GM12891 (cell line): ENCODE results near the gene UBP1.

Experiments
- PAX5 ChIP-seq: IDR thresholded peaks from 2 replicates; pipeline ENCODE4 v1.6.1; 2011; ENCODE audit warnings: low read length, moderate library complexity, mild to moderate bottlenecking; ENCODE audit not compliant: insufficient read depth, severe bottlenecking
- POLR2A ChIP-seq: IDR thresholded peaks from 2 replicates; pipeline ENCODE4 v1.6.1; 2011; ENCODE audit warnings: low read depth, low read length, control low read depth
- POLR2AphosphoS5 ChIP-seq: IDR thresholded peaks from 2 replicates; pipeline ENCODE4 v1.6.1; 2011; ENCODE audit warnings: low read depth, low read length, control low read depth
- POU2F2 ChIP-seq: IDR thresholded peaks from 2 replicates; pipeline ENCODE4 v1.6.1; 2011; ENCODE audit warnings: low read depth, mild to moderate bottlenecking, control low read depth, low read length, moderate library complexity
- SPI1 ChIP-seq: IDR thresholded peaks from 2 replicates; pipeline ENCODE4 v1.6.1; 2011; ENCODE audit warnings: low read depth, low read length, control low read depth
- TAF1 ChIP-seq: IDR thresholded peaks from 2 replicates; pipeline ENCODE4 v1.6.1; 2011; ENCODE audit warnings: low read depth, low read length, control low read depth

DNA sequence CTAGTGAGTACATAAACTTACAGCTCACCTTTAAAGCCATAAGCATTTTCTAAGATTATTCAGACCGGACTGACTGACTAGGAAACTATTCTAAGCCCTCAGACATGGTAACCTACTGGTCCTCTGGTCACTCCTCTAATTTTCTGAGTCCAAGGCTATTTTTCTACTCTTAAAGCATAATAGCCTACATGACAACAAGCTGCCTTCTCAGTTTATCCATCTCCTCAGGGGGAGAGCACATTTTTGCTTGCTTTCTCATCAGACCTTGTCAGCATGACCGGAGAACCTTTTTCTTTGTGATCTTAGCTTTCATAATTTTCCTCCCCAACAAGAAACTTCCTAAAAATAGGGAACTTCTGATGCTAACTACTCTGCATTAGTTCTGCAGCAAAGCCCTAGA lies 38.4 kb downstream of the UBP1 start:
- TF ChIP-seq POLR2AphosphoS5 (no peak), POLR2A (no peak), TAF1 (no peak), POU2F2 (no peak), SPI1 (no peak), PAX5 (no peak)
